D721Med (cell line): ENCODE measurements around the gene SPP2.

Experiments used
- DNase-seq: peaks from one replicate; pipeline ENCODE4 v3.0.0; 2011; ENCODE audit warnings: low spot score; ENCODE audit not compliant: insufficient read length
- FAIRE-seq: peaks from 2 replicates; lab custom pipeline; 2011; peaks lifted over from hg19 to GRCh38; lab: Jason Lieb, UNC
- CTCF ChIP-seq: IDR thresholded peaks from 2 replicates; pipeline ENCODE4 v1.5.1; 2012; ENCODE audit warnings: mild to moderate bottlenecking, control low read depth; ENCODE audit not compliant: insufficient read depth; ENCODE audit errors: missing control alignments

Gene SPP2

GRCh38 chr2:234025891-234026401 lies 24.6 kb upstream of the SPP2 start:
- DNase-seq, result no peak
- FAIRE-seq, result no peak
- TF ChIP-seq CTCF, result no peak

- no peak for FAIRE-seq
Observed at GRCh38 chr2:234026693-234027254, 23.7 kb upstream of the SPP2 start.

GRCh38 chr2:234027641-234028040 lies 22.9 kb upstream of the SPP2 start:
- FAIRE-seq, result no peak
- TF ChIP-seq CTCF, result no peak
- no peak for DNase-seq

More at GRCh38 chr2:234026693-234027254, 23.7 kb upstream of the SPP2 start:
- TF ChIP-seq CTCF, result no peak
- no peak for DNase-seq

- no peak for TF ChIP-seq CTCF
- DNase-seq (no peak), FAIRE-seq (no peak)
Observed at GRCh38 chr2:234029150-234029733, 21.3 kb upstream of the SPP2 start.

GRCh38 chr2:234031207-234031606 lies 19.3 kb upstream of the SPP2 start:
- FAIRE-seq (no peak), DNase-seq (no peak)
- no peak for TF ChIP-seq CTCF

- no peak for TF ChIP-seq CTCF
- FAIRE-seq, result no peak
- no peak for DNase-seq
Observed at GRCh38 chr2:234032279-234032856, 18.1 kb upstream of the SPP2 start.

GRCh38 chr2:234033174-234033573 lies 17.3 kb upstream of the SPP2 start:
- DNase-seq (no peak), FAIRE-seq (no peak)
- TF ChIP-seq CTCF, result no peak
